H9 (cell line): ENCODE measurements around the gene NCAN. TPM values are rescaled to one million over a fixed set of nuclear protein-coding genes. Genes with fewer than 3 reads are reported as not detected.

Experiments used
- DNase-seq: peaks from one replicate; pipeline ENCODE4 v3.0.0-alpha.2; 2017
- H2AFZ ChIP-seq: one replicate; pipeline ENCODE4 v1.6.1; 2013; ENCODE audit warnings: mild to moderate bottlenecking, low read length, control low read depth, moderate library complexity
- H2AK5ac ChIP-seq: 2 replicates; pipeline ENCODE4 v1.6.1; 2013; ENCODE audit warnings: low read length, control low read depth, mixed read lengths; ENCODE audit not compliant: insufficient read length
- H2BK120ac ChIP-seq: one replicate; pipeline ENCODE4 v1.6.1; 2013; ENCODE audit warnings: low read depth, mild to moderate bottlenecking, low read length, control low read depth, inconsistent platforms; ENCODE audit not compliant: poor library complexity, severe bottlenecking
- H2BK12ac ChIP-seq: 2 replicates; pipeline ENCODE4 v1.6.1; 2013; ENCODE audit warnings: low read length, control low read depth, mixed read lengths, low read depth; ENCODE audit not compliant: insufficient read length
- H2BK15ac ChIP-seq: 2 replicates; pipeline ENCODE4 v1.6.1; 2013; ENCODE audit warnings: low read depth, low read length, control low read depth
- H2BK20ac ChIP-seq: one replicate; pipeline ENCODE4 v1.6.1; 2013; ENCODE audit warnings: low read depth, mild to moderate bottlenecking, low read length, control low read depth, inconsistent platforms; ENCODE audit not compliant: poor library complexity, severe bottlenecking
- H2BK5ac ChIP-seq: 2 replicates; pipeline ENCODE4 v1.6.1; 2013; ENCODE audit warnings: low read length, control low read depth, mixed read lengths; ENCODE audit not compliant: insufficient read length
- H3K14ac ChIP-seq: 2 replicates; pipeline ENCODE4 v1.6.1; 2013; ENCODE audit warnings: low read length, control low read depth; ENCODE audit not compliant: insufficient read depth
- H3K18ac ChIP-seq: 2 replicates; pipeline ENCODE4 v1.6.1; 2013; ENCODE audit warnings: low read depth, mild to moderate bottlenecking, mixed read lengths, low read length, control low read depth; ENCODE audit not compliant: insufficient read length
- H3K23ac ChIP-seq: 2 replicates; pipeline ENCODE4 v1.6.1; 2013; ENCODE audit warnings: low read length, control low read depth, mixed read lengths, low read depth; ENCODE audit not compliant: insufficient read length
- H3K23me2 ChIP-seq: 2 replicates; pipeline ENCODE4 v1.6.1; 2013; ENCODE audit warnings: low read depth, mild to moderate bottlenecking, mixed read lengths, low read length, control low read depth; ENCODE audit not compliant: insufficient read length, poor library complexity, severe bottlenecking
- H3K27ac ChIP-seq: 2 replicates; pipeline ENCODE4 v1.5.1; 2013; ENCODE audit warnings: low read length, control low read depth, mixed read lengths, low read depth; ENCODE audit not compliant: insufficient read length
- H3K27me3 ChIP-seq: 2 replicates; pipeline ENCODE4 v1.6.1; 2013; ENCODE audit warnings: low read length, control low read depth, inconsistent platforms; ENCODE audit not compliant: insufficient read depth
- H3K4ac ChIP-seq: 2 replicates; pipeline ENCODE4 v1.6.1; 2013; ENCODE audit warnings: low read depth, mild to moderate bottlenecking, control low read depth, inconsistent platforms, low read length, moderate library complexity
- H3K4me1 ChIP-seq: 2 replicates; pipeline ENCODE4 v1.6.1; 2013; ENCODE audit warnings: low read length, control low read depth, inconsistent platforms; ENCODE audit not compliant: insufficient read depth
- H3K4me2 ChIP-seq: 2 replicates; pipeline ENCODE4 v1.6.1; 2013; ENCODE audit warnings: low read length, control low read depth, mixed read lengths; ENCODE audit not compliant: insufficient read length, insufficient read depth
- H3K56ac ChIP-seq: 2 replicates; pipeline ENCODE4 v1.6.1; 2013; ENCODE audit warnings: low read depth, mild to moderate bottlenecking, mixed read lengths, low read length, control low read depth; ENCODE audit not compliant: insufficient read length
- H3K79me1 ChIP-seq: 2 replicates; pipeline ENCODE4 v1.6.1; 2013; ENCODE audit warnings: low read depth, mild to moderate bottlenecking, moderate library complexity, low read length, control low read depth, inconsistent platforms; ENCODE audit not compliant: insufficient read depth, poor library complexity, severe bottlenecking
- H3K79me2 ChIP-seq: 2 replicates; pipeline ENCODE4 v1.6.1; 2013; ENCODE audit warnings: low read length, control low read depth, inconsistent platforms; ENCODE audit not compliant: insufficient read depth
- H3K9ac ChIP-seq: 2 replicates; pipeline ENCODE4 v1.6.1; 2013; ENCODE audit warnings: low read length, control low read depth, mixed read lengths; ENCODE audit not compliant: insufficient read length; ENCODE audit errors: extremely low read depth
- H3K9me3 ChIP-seq: one replicate; pipeline ENCODE4 v1.6.1; 2013; ENCODE audit warnings: low read depth, low read length, inconsistent platforms; ENCODE audit not compliant: control insufficient read depth
- H3T11ph ChIP-seq: one replicate; pipeline ENCODE4 v1.6.1; 2013; ENCODE audit warnings: mild to moderate bottlenecking, low read length, control low read depth, inconsistent platforms
- H4K20me1 ChIP-seq: one replicate; pipeline ENCODE4 v1.6.1; 2013; ENCODE audit not compliant: control insufficient read depth, insufficient read length, insufficient read depth
- H4K5ac ChIP-seq: 2 replicates; pipeline ENCODE4 v1.6.1; 2013; ENCODE audit warnings: low read depth, mild to moderate bottlenecking, mixed read lengths, low read length, control low read depth; ENCODE audit not compliant: insufficient read length
- H4K8ac ChIP-seq: replicated peaks from 2 replicates; pipeline ENCODE4 v1.6.1; 2013; ENCODE audit warnings: low read length, control low read depth, mixed read lengths, low read depth; ENCODE audit not compliant: insufficient read length
- H4K91ac ChIP-seq: 2 replicates; pipeline ENCODE4 v1.6.1; 2013; ENCODE audit warnings: low read depth, mild to moderate bottlenecking, moderate library complexity, mixed read lengths, low read length, control low read depth; ENCODE audit not compliant: insufficient read length
- H3K27ac Mint-ChIP-seq, 3 experiments: 2 replicates in 2 of 3; 3 replicates in 1 of 3; pipeline ENCODE4 v1.8.0; 2020 to 2021; ENCODE audit warnings: mixed read lengths in 3 of 3, mild to moderate bottlenecking in 1 of 3, moderate library complexity in 1 of 3
- H3K27me3 Mint-ChIP-seq: 2 replicates; pipeline ENCODE4 v1.8.0; 2021; ENCODE audit warnings: low read depth, mild to moderate bottlenecking, moderate library complexity, mixed read lengths
- H3K36me3 Mint-ChIP-seq, 3 experiments: 2 replicates in 2 of 3; 3 replicates in 1 of 3; pipeline ENCODE4 v1.8.0; 2020 to 2021; ENCODE audit warnings: low read depth in 3 of 3, mixed read lengths in 3 of 3; ENCODE audit not compliant: insufficient read depth in 1 of 3
- H3K4me1 Mint-ChIP-seq, 2 experiments: 2 replicates each; pipeline ENCODE4 v1.8.0; 2020; ENCODE audit warnings: mixed read lengths in 2 of 2
- H3K4me3 Mint-ChIP-seq, 2 experiments: 2 replicates in 1 of 2; 3 replicates in 1 of 2; pipeline ENCODE4 v1.8.0; 2020 to 2021; ENCODE audit warnings: mild to moderate bottlenecking in 2 of 2, mixed read lengths in 2 of 2, moderate library complexity in 1 of 2
- H3K9me3 Mint-ChIP-seq, 2 experiments: 2 replicates in 1 of 2; 3 replicates in 1 of 2; pipeline ENCODE4 v1.8.0; 2020; ENCODE audit warnings: mild to moderate bottlenecking in 2 of 2, mixed read lengths in 2 of 2, moderate library complexity in 1 of 2
- WGBS: extraction: QIAGEN DNeasy Blood & Tissue Kit; methylation state at CpG from one replicate; pipeline ENCODE4 v1.1.7; 2013; ENCODE audit warnings: missing lambda C conversion rate, low lambda C conversion rate, mixed read lengths; ENCODE audit not compliant: insufficient read length; ENCODE audit errors: extremely low coverage; 5-methylcytosine and 5-hydroxymethylcytosine counted together
- total RNA-seq: library from RNA; stranded (reverse); gene quantifications from 2 replicates; pipeline ENCODE4 v1.2.1, GENCODE V29; 2021
- TF ChIP-seq, protein P1 (sequence below): fragments of 200-600 bp; sonication (generic); conservative IDR thresholded peaks from 3 replicates; pipeline ENCODE4 v1.8.0; 2021; ENCODE audit warnings: antibody characterized with exemption, mild to moderate bottlenecking

The NCAN gene
- total RNA-seq, 1 experiment from 2014 or later: 1.6 TPM

DNA sequence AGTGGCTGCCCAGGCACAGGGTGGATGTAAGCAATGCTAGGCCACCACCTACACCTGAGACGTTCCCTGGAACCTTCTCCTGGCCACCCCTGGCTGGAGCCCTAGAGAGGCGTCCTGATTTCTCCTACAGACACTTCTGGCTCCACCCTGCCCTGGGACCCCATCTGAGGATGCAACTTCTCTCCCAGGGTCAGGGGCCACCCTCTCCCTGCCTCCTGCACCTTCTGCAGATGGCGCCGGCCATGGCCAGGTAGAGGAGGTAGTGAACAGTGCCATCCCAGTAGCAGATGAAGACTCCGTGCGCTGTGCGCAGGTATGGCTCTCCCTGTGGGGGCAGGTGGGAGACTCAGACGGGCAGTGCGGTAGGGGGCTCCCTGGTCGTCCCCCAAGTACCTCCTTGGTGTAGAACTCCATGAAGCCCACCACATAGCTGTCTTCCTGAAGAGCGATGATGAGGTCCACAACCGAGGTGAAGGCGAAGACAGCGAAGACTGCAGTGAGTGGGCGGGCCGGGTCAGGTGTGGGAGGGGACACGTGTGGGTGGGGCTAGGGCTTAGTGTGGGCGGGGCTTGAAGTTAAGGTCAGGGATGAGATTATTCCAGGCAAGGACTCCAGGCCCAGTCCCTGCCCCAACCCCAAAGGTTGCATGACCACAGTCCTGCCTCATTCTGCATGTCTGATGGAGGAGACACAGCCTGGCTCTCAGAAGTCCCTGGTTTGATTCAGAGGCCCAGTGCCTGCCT, 58.4 kb downstream of the NCAN start:
- peak overlapping the region; percentile 9; the same call in 1 of the 2 replicates for H2BK15ac ChIP-seq
- TF ChIP-seq, protein P1, sequence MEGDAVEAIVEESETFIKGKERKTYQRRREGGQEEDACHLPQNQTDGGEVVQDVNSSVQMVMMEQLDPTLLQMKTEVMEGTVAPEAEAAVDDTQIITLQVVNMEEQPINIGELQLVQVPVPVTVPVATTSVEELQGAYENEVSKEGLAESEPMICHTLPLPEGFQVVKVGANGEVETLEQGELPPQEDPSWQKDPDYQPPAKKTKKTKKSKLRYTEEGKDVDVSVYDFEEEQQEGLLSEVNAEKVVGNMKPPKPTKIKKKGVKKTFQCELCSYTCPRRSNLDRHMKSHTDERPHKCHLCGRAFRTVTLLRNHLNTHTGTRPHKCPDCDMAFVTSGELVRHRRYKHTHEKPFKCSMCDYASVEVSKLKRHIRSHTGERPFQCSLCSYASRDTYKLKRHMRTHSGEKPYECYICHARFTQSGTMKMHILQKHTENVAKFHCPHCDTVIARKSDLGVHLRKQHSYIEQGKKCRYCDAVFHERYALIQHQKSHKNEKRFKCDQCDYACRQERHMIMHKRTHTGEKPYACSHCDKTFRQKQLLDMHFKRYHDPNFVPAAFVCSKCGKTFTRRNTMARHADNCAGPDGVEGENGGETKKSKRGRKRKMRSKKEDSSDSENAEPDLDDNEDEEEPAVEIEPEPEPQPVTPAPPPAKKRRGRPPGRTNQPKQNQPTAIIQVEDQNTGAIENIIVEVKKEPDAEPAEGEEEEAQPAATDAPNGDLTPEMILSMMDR: no peak
- H3K4me2 ChIP-seq: no peak overlapping the region
- no peaks in the 10 kb centered on the region; the same call in 1 of the 2 replicates for H3K4me1 ChIP-seq
- no peak overlapping the region for H3K23ac ChIP-seq
- Mint-ChIP-seq H3K36me3 (peaks cover 0 to 2% (median 0%) of the 10 kb centered on the region in 3 experiments; a peak in 1 of 7 replicates), H3K4me3 (no peak overlapping the region; a peak in 1 of 5 replicates), H3K27ac (no peak overlapping the region; a peak in 1 of 7 replicates), H3K4me1 (peaks cover 10 to 16% of the 10 kb centered on the region in 2 experiments), H3K27me3 (peaks cover 48% of the 10 kb centered on the region), H3K9me3 (no peaks in the 10 kb centered on the region)
- DNase-seq: peak; percentile 54
- no peak overlapping the region for H4K8ac ChIP-seq
- peaks cover 2% of the 10 kb centered on the region; the same call in 1 of the 2 replicates for H3K27me3 ChIP-seq
- H4K5ac ChIP-seq: no peak overlapping the region
- no peak overlapping the region for H3K9ac ChIP-seq
- H3K23me2 ChIP-seq: peaks cover 7% of the 10 kb centered on the region
- H4K20me1 ChIP-seq: no peaks in the 10 kb centered on the region
- no peak overlapping the region for H2BK5ac ChIP-seq
- H2BK12ac ChIP-seq: no peak overlapping the region
- no peak overlapping the region for H2BK120ac ChIP-seq
- H3K27ac ChIP-seq: no peak overlapping the region
- H3K56ac ChIP-seq: no peak overlapping the region
- H3K18ac ChIP-seq: no peak overlapping the region
- no peak overlapping the region for H2BK20ac ChIP-seq
- no peak overlapping the region for H3T11ph ChIP-seq
- H3K79me1 ChIP-seq: no peaks in the 10 kb centered on the region
- no peak overlapping the region for H2AFZ ChIP-seq
- no CpG with 5 or more reads among the region's 18 CpGs for WGBS
- H4K91ac ChIP-seq: no peak overlapping the region
- H3K9me3 ChIP-seq: no peaks in the 10 kb centered on the region
- H2AK5ac ChIP-seq: no peak overlapping the region
- no peaks in the 10 kb centered on the region for H3K79me2 ChIP-seq
- no peak overlapping the region for H3K4ac ChIP-seq
- no peak overlapping the region for H3K14ac ChIP-seq
